ENCODE data around the gene CUTA.
A peak's percentile ranks its signal among the peaks of the same experiment; 100 is the strongest.

Gene CUTA, protein sequence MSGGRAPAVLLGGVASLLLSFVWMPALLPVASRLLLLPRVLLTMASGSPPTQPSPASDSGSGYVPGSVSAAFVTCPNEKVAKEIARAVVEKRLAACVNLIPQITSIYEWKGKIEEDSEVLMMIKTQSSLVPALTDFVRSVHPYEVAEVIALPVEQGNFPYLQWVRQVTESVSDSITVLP

DNA sequence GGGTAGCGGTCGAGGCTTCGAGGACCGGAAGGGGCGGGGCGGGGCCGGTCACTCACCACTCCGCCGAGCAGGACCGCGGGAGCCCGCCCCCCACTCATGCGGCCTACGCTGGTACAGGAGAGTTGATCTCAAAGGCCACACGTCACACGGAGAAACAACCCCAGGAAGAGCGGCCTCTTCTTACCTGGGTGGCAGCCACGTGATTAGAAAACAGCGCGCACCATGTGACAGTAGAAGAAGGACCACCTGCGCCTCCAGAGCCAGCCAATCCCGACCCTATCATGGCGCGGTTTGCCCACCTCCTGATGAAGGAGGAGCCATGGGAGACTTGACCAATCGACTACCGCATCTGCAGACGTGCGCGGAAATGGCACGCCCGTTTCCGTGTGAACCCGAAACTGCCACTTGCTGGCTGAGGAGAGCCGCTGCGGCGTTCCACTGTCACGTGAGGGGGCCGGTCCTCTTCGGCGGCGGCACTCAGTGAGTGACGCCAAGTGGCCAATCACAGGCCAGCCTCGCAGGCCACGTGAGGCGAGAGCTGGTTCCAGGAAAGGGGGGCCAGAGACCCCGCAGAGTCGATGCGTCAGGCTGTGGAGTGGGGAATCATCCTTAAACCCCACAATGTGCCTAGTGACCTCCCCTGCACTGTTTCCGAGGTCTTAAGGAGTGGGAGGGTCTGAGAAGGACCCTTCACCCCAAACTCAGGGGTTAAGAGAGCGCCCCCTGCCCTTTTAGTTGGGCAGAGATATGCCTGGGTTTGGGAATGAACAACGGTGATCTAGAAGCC is at the start of gene CUTA:
CUTA (minus strand) TSS at position 205 of the 787 bp plus-strand sequence; CDS start at position 98, 107 bp downstream.
- no peak for TF ChIP-seq ZNF274 (IDR thresholded peaks at IDR 0.05; ENCODE audit: low read depth, low read length)

DNA sequence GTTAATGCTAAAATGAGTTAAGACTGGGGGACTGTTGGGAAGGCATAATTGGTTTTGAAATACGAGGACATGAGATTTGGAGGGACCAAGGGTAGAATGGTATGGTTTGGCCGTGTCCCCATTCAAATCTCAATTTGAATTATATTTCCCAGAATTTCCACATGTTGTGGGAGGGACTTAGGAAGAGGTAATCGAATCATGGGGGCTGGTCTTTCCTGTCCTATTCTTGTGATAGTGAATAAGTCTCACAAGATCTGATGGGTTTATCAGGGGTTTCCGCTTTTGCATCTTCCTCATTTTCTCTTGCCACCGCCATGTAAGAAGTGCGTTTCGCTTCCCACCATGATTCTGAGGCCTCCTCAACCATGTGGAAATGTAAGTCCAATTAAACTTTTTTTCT is 49.2 kb upstream of the CUTA start:
- no peak for TF ChIP-seq ZNF274 (IDR thresholded peaks at IDR 0.05; ENCODE audit: low read depth, low read length)
- no peak overlapping the region for H3K4me3 ChIP-seq (ENCODE audit: low read length)

More for the DNA sequence above, at the start of gene CUTA:
- peak within 1 kb of the TSS; percentile 80 for H3K4me3 ChIP-seq (ENCODE audit: low read length)

DNA sequence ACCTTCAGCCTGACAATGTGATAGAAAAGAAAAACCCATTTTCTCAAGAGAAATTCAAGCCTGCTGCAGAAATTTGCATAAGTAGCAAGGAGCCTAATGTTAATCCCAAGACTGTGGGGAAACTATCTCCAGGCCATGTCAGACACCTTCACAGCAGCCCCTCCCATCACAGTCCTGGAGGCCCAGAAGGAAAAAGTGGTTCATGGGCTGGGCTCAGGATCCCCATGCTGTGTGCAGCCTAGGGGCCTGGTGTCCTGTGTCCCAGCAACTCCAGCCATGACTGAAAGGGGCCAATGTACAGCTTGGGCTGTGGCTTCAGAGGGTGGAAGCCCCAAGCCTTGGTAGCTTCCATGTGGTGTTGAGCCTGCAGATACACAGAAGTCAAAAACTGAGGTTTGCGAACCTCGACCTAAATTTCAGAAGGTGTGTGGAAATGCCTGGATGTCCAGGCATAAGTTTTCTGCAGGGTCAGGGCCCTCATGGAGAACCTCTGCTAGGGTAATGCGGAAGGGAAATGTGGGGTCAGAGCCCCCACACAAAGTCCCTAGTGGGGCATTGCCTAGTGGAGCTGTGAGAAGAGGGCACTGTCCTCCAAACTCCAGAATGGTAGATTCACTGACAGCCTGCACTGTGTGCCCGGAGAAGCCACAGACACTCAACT is 48.3 kb upstream of the CUTA start:
- H3K4me3 ChIP-seq (ENCODE audit: low read length), result no peak overlapping the region
- TF ChIP-seq ZNF274 (IDR thresholded peaks at IDR 0.05; ENCODE audit: low read depth, low read length), result no peak

DNA sequence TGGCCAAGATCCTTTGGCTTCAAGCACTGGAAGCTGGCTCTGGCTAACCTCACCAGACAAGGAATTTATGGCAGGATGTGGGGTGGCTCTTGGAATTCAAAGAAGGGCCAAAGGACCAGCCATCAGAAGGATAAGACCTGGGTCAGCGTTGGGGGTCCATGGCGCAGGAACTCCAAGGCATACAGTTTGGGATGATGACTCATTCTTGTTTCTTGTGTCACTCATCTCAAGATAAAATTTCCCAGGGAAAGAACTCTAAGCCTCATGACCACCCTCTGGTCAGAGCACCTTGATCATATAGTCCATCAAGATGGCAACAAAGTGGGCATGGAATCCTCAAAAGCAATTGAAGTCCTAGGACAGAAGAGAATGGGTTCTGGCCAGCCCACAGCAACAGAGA is 41.3 kb upstream of the CUTA start:
- no peak overlapping the region for H3K4me3 ChIP-seq (ENCODE audit: low read length)
- no peak for TF ChIP-seq ZNF274 (IDR thresholded peaks at IDR 0.05; ENCODE audit: low read depth, low read length)

DNA sequence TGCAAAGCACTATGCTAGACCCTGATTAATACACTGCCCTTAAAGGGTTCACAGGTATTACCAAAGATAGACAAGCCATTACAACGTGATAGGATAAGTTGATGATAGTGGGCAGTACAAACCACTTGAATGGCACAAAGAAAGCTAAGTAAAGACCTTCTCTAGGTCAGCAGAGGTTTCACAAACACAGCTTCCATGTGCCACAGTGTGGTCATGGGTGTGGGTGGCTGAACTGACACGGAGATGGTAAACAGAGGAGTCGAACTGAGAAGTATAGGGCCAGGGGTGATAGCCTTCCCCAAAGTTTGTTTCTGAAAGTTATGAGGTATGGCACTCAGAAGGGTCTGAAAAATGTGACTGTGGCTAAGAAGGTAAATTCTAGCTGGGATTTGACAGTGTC is 40.8 kb upstream of the CUTA start:
- TF ChIP-seq ZNF274 (IDR thresholded peaks at IDR 0.05; ENCODE audit: low read depth, low read length), result no peak
- no peak overlapping the region for H3K4me3 ChIP-seq (ENCODE audit: low read length)

DNA sequence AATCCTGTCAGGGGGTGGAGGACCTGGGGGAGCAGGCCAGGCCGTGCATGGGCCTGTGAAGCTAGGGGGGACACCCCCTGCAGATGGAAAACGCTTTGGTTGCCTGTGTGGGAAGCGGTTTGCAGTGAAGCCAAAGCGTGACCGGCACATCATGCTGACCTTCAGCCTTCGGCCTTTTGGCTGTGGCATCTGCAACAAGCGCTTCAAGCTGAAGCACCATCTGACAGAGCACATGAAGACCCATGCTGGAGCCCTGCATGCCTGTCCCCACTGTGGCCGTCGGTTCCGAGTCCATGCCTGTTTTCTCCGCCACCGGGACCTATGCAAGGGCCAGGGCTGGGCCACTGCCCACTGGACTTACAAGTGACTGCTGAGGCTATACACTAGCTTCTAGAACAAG is 38.2 kb upstream of the CUTA start:
- no peak overlapping the region for H3K4me3 ChIP-seq (ENCODE audit: low read length)
- no peak for TF ChIP-seq ZNF274 (IDR thresholded peaks at IDR 0.05; ENCODE audit: low read depth, low read length)

DNA sequence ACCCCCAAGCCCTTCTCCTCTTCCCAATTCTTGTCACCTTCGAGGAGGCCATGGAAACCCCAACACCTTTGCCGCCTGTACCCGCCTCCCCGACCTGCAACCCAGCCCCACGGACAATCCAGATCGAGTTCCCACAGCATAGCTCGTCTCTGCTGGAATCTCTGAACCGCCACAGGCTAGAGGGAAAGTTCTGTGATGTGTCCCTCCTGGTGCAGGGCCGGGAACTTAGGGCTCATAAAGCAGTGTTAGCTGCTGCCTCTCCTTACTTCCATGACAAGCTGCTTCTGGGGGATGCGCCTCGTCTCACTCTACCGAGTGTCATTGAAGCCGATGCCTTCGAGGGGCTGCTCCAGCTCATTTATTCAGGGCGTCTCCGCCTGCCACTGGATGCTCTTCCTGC is 37.1 kb upstream of the CUTA start:
- H3K4me3 ChIP-seq (ENCODE audit: low read length), result peak overlapping the region; percentile 86
- TF ChIP-seq ZNF274 (IDR thresholded peaks at IDR 0.05; ENCODE audit: low read depth, low read length), result no peak

DNA sequence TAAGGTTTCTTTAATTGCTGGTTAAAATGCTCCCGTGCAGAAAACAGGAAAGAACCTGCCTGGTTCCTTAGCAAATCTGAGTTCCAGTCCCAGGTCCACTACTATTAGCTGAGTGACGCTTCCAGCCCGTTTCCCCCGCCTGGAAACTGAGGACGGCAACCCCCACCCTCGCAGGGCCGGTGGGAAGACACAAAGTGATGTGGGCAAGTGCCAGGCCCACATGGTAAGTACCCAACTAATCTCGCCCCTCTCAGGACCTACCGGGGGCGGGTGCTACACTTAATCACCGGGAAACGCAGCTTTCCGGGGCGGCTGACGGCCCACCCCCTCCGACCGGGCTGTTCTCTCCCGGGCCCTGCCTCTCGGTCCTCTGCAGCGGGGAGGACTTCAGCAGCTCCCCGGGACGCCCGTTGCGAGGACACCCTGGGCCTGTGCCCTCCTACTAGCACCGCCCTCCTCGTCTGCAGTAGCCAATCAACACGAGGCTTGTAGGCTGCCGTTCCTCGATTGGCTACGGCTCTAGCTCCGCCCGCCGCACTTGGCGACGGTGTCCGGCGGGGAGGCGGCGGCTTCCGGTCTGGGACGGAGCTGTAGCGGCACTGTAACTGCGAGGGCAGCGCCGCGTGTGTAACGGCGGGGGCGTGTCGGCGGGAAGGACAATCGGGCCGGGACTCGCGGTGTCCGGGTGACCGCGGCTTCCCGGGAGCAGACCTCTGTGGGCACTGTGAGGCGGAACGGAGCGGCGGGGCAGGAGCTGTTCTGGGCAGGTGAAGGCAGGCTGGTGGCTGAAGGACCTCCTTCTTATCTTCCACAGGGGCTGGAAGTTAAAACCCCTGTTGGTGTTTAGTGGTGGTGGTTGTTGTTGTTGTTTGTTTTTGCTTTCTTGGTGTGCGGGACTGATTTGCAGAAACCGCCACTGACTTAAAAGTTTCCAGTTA is 36.4 kb upstream of the CUTA start, which contains the start of gene ZBTB9:
ZBTB9 (plus strand) TSS at position 568 of the 938 bp plus-strand sequence. CDS start 525 bp downstream, outside the sequence.
- peak within 1 kb of the TSS; percentile 96 for H3K4me3 ChIP-seq (ENCODE audit: low read length)
- no peak for TF ChIP-seq ZNF274 (IDR thresholded peaks at IDR 0.05; ENCODE audit: low read depth, low read length)

DNA sequence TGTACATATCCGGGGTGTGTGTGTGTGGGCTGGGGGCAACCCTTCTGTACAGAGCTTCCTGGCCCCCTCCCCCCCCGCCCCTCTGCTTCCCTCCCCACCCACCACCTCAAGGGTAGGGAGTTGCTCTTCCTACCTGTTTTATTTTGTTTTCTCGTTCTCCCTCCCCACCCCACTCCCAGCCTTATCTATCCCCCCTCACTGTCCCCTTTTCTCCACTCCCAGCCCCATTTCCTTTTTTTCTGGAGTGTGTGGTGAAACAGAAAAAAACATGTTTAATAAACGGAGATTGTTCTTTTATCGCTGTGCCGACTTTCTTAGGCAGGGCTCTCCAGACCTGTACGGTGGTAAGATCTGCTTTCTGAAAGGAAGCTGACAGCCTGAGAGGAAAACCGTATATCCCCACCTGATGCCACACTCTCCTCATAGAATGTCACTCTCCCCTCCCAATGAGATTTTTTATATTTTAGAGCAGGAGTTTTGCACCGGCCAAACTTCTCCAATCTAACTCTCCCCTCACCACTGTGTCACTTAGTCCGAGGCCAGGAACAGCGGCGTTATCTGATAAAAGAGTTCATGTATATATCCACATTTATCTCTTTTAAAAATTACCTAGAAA is 35.6 kb upstream of the CUTA start:
- no peak for TF ChIP-seq ZNF274 (IDR thresholded peaks at IDR 0.05; ENCODE audit: low read depth, low read length)
- peak overlapping the region; percentile 96 for H3K4me3 ChIP-seq (ENCODE audit: low read length)

DNA sequence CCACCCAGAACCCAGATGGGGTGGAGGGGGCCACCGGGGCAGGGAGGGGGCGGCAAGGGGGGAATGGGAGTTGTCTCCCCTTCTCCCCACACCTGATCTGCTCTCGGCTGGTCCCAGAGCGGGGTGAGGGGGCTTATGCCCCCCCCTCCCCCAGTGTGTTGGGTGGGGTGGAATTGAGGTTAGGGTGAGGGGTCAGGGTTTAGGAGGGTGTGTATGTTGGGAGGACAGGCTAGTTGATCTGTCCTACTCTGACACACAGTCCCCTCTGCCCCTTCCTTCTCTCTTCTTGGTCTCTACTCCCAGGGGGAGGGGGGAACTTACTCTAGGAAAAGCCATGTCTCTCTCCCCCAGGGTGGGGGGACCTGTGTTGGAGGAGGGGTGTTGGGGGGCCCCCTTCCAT is 34.6 kb upstream of the CUTA start:
- TF ChIP-seq ZNF274 (IDR thresholded peaks at IDR 0.05; ENCODE audit: low read depth, low read length), result no peak
- no peak overlapping the region for H3K4me3 ChIP-seq (ENCODE audit: low read length)

DNA sequence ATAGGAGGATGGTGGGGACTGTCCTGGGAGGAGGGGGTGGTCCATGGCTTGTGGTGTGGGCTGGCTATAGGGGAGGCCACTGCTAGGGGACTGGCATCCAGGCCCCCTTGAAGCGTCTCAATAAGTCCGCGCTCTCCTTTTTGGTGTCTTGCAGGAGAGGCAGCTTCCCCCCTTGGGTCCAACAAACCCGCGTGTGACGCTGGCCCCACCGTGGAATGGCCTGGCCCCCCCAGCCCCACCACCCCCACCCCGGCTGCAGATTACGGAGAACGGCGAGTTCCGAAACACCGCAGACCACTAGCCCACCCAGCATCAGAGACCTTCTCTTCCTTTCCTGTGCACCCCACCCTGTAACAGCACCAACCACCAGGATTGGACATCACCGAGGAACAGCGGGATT is 33.7 kb upstream of the CUTA start:
- no peak overlapping the region for H3K4me3 ChIP-seq (ENCODE audit: low read length)
- TF ChIP-seq ZNF274 (IDR thresholded peaks at IDR 0.05; ENCODE audit: low read depth, low read length), result no peak

DNA sequence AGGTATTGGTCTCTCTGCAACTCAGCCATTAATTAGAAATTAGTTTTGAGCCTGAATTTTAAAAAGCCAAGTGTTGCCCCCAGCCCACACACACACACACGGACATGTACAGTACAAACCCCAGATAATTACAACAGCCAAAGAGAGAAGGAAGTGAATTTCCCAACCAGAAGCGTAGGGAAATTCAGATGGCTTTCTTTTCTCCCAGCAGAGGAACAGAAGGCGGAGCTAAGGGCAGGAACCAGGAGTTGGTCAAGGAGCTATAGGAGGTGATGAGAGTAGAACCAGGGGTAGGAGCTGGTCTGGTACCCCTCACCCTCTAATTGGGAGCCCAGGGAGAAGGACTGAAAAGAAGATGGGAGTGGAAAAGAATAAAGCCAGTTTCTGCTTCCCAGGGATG is 32.5 kb upstream of the CUTA start:
- TF ChIP-seq ZNF274 (IDR thresholded peaks at IDR 0.05; ENCODE audit: low read depth, low read length), result no peak
- H3K4me3 ChIP-seq (ENCODE audit: low read length), result no peak overlapping the region

DNA sequence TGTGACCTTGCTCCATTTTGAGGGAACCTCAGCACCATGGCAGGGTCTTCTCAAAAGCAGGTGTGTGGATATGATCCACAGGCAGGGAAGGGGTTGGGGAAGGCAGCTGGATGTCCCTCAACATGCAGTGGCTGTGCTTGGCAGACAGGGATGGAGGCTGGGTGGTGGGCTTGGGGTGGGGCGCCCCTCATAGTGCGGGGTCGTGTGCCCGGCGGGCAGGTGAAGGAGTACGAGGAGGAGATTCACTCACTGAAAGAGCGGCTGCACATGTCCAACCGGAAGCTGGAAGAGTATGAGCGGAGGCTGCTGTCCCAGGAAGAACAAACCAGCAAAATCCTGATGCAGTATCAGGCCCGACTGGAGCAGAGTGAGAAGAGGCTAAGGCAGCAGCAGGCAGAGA is 28.4 kb upstream of the CUTA start:
- H3K4me3 ChIP-seq (ENCODE audit: low read length), result no peak overlapping the region
- no peak for TF ChIP-seq ZNF274 (IDR thresholded peaks at IDR 0.05; ENCODE audit: low read depth, low read length)
